Measurements from ENCODE around the gene NOP10.

NOP10 gene

DNA sequence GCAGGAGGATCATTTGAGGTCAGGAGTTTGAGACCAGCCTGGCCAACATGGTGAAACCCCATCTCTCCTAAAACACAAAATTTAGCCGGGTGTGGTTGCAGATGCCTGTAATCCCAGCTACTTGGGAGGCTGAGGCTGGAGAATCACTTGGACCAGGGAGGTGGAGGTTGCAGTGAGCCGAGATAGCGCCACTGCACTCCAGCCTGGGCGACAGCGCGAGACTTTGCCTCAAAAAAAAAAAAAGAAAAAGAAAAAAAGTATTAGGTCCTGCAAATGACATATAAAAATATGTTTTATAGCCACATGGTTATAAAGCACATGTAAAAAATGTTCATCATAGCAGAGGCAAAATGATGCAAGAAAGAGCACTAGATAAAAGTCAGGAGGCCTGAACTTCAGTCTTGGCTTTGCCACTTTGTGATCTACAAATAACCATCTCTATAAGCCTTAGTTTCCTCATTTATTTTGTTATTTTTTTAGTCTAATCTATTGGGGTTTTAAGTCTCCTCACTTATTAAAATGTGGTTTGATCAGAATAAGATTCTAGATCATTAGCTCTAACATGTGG, 10.3 kb downstream of the NOP10 start:
- DNase-seq (ENCODE audit: low read depth in 2 of 2) = no peak

DNA sequence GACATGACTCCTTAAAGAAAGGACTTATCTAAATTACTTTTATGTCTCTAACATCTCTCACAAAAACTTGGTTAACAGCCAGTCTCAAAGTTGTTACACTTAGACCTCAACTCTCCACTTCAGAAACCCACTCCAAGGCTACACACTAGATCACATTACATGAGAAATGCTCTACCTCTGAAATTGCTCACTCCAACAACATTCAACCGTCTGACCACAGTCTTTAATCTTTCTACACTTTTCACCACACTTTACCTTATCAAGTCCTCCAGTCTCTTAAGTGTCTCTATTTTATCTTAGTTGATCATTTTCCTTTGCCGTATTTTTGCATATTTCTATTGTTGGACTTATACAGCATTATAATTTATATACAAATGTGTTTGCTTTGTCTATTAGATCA, 11.1 kb downstream of the NOP10 start:
- DNase-seq (ENCODE audit: low read depth in 2 of 2) = no peak

DNA sequence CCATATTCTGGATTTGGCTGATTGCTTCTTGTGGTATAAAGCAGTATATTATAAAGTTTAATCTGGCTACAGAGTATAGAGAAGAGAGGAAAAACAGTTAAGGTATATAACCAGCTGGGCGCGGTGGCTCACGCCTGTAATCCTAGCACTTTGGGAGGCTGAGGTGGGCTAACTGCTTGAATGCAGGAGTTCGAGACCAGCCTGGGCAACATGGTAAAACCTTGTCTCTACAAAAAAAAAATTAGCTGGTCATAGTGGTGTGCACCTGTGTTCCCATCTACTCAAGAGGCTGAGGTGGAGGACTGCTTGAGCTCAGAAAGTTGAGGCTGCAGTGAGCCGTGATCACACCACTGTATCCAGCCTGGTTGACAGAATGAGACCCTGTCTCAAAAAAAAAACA, 12.7 kb downstream of the NOP10 start:
- DNase-seq (ENCODE audit: low read depth in 2 of 2) = no peak

DNA sequence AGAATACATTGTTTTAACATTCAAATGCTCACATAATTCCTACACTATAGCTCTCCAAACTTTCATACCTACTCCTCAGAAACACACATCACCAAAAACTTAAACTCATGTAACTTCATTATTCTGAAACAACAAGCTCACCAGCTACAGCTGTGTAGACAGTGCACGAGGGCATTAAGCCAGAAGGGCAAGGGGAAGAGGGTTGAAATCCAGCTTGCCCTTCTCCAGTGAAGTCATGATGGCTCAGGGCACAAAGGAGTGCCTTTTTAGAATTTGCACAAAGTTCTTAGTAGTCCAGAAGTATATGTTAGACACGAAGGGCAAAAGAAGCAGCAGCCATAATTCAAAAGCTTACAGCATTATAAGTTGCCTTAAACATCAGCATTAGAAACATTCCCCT, 13.9 kb downstream of the NOP10 start:
- DNase-seq (ENCODE audit: low read depth in 2 of 2) = no peak

DNA sequence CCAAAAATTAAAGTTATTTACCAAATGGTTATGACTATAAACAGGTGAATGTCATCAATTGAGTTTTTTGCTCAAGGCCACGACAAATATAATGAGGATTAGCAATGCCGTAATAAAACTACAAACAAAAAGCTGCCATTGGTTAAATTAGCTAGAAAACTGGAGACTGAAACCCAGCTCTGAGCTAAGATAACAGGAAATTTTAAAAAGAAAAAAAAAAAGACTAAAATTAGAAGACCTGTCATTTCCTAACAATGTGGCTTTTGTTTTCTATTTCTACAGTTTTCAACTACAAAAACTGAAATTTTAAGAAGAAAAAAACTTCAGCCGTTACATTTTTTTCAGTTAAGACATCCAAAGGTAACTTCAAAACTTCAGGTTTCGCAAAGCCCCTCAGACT, 15.0 kb downstream of the NOP10 start:
- no peak for DNase-seq (ENCODE audit: low read depth in 2 of 2)

DNA sequence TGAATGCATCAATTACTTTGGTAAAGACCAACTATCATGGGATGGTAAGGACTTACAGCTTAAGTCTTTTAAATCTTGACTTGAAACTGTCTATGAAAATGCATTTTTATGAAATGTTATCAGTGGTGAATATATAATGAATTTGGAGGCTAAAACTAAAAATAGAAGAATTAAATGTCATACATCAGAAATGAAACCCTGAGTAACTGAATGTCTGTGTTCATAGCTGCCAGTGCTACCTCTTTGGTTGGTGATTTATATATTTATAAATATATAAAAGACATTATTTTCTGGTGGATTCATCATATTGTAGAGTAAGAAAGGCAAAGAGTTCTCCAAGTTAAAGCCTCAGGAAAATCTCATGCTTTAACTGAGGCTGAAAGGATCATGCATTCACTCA, 17.6 kb downstream of the NOP10 start:
- DNase-seq (ENCODE audit: low read depth in 2 of 2) = no peak

DNA sequence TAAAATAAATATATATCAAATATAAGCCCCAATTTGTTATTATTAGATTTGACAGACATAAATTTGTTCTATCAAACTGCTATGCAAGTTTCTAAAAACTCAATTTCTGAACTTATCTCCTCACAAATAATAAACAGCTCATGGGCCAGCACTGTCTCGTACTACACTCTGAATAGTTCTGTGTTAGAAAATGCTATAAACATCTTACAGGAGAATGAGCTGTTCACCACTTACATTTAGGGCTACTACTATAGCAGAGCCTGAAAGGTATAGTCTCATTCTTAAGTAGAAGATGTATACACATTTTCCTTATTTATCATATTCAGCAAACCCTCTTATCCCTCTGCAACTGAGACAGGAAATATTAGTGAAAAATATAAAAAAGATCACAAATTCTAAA, 18.0 kb downstream of the NOP10 start:
- no peak for DNase-seq (ENCODE audit: low read depth in 2 of 2)

DNA sequence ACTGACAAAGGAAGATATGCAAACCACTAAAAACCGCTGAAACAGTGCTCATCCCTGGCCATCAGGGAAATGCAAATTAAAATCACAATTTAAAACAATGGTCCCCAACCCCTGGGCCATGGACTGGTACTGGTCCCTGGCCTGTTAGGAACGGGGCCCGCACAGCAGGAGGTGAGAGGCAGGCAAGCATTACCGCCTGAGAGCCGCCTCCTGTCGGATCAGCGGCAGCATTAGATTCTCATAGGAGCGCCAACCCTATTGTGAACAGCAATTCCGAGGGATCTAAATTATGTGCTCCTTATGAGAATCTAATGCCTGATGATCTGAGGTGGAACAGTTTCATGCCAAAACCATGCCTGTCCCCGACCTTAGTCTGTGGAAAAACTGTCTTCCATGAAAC, 19.7 kb downstream of the NOP10 start:
- no peak for DNase-seq (ENCODE audit: low read depth in 2 of 2)

DNA sequence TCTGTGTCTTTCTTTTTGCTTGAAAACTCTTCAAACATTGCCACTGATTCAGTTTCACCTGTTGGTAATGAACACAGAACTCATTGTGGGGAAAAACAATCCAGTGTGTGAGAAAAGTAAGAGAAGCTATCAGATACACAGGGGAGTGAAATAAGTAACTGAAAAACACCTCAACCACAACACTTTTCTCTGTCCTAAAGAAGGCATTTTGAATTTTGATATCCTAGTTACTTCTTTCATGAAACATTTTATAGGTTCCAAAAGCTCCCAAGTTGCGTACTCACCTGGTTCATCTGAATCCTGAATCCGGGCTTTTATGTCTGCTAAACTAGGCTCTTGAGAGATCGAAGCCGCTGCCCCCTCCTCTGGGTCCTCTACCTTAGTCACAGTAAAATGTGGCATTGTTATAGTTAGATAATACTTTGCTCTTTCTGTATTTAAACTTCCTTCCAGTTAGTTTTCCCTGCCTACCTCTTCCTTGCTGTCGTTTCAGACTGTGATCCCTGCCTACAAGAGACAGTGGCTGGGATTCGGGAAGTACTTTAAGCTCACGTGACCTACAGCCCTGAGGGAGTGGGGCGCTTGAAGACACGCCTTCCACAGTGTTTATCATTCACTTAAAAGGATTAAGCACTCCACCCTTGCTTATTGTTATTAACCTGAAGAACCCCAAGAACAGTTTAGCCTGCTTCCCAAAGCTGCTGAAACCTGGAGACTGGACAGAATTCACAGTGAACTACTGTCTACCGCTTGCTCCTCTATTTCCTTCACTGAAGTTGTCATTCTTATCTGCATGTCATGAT, 24.5 kb downstream of the NOP10 start:
- no peak for DNase-seq (ENCODE audit: low read depth in 2 of 2)

DNA sequence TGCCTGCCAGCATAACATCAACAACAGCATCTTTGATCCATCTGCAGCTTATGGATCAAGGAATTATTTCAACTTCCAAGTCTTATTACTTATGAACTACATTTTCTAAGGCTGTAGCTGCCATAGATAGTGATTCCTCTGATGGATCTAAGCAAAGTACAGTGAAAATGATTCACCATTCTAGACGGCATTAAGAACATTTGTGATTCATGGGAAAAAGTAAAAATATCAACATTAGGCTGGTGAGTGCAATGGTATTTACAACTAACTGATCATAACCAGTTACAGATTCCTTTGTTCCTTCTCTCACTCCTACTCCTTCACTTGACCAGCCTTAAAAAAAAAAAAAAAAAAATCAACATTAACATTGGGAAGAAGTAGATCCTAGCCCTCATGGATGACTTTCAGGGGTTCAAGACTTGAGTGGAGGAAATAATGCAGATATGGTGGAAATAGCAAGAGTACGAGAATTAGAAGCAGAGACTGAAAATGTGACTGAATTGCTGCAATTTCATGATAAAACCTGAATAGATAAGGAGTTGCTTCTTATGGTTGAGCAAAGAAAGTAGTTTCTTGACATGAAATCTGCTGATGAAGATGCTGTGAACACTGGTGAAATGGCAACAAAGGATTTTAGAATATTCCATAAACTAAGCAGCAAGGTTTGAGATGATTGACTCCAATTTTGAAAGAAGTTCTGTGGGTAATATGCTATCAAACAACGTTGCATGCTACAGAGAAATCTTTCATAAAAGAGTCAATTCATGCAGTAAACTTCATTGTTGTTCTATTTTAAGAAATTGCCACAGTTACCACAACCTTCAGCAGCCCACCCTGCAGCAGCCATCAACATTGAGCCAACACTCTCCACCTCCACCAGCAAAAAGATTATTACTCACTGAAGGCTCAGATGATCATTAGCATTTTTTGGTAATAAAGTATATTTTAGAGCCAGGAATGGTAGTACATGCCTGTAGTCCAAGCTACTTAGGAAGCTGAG, 28.1 kb downstream of the NOP10 start:
- DNase-seq (ENCODE audit: low read depth in 2 of 2) = no peak

DNA sequence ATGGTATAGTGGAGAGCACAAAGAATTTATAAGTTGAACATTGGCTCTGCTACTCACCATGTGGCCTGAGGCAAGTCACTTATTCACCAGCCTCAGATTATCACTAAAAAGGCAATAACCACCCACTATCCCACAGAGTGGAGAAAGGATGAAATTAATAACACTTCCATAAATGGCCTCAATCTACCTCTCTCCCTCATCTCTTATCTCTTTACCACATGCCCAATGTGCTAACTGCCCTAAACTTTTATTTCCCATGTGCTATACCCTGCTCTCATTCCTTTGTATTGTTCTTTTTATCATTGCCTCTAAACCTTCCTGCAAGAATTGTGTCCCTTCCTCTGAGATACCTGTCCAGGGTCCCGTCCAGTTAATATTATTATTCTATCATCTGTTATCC, 31.4 kb downstream of the NOP10 start:
- DNase-seq (ENCODE audit: low read depth in 2 of 2) = no peak

DNA sequence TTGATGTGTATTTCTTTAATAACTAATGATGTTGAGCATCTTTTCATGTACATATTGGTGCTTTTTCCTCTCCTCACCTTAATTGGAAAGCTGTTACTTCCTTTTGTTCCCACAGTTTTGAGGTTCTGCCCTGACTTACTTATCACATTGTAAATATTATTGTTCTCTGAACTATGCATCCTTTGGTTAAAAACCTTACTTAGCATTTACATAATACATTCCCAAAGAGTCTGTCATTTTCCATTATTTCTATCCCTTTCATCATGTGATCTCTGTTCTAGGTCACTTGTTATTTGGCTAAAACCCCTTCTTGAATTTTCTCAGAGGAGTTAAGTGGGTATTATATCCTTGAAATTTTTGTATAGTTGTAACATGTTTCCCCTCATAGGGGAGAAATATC, 38.3 kb downstream of the NOP10 start:
- no peak for DNase-seq (ENCODE audit: low read depth in 2 of 2)

DNA sequence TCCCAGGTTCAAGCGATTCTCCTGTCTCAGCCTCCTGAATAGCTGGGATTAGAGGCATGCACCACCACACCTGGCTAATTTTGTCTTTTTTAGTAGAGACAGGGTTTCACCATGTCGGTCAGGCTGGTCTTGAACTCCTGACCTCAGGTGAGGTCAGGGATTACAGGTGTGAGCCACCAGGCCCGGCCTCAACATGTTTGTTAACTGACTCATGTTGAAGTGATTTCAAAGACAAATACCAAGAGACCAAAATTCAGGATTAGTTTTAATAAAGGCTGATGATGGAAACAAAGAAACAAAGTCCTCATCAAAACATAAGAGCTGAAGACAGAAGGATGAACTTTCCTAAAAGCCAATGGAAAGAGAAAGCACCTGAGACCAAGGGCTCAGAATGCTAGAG, 41.9 kb downstream of the NOP10 start:
- DNase-seq (ENCODE audit: low read depth in 2 of 2) = no peak

DNA sequence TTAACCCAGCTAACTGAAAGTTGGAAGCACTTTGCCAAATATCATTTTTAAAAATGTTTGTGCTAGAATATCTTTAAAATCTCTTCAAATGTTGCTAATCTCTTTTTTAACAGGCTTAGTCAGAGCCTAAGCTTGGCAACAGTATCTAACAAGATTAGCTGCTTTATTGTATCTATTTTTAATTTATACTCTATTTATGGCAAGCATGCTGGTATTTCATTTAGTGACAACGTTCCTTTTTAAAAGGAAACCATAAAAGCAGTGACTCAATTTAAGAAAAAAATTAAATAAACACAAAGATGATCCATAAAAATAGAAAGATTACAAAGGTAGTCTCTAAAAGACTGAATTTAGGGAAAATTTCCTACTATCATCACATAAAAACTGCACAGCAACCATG, 45.9 kb downstream of the NOP10 start:
- no peak for DNase-seq (ENCODE audit: low read depth in 2 of 2)

DNA sequence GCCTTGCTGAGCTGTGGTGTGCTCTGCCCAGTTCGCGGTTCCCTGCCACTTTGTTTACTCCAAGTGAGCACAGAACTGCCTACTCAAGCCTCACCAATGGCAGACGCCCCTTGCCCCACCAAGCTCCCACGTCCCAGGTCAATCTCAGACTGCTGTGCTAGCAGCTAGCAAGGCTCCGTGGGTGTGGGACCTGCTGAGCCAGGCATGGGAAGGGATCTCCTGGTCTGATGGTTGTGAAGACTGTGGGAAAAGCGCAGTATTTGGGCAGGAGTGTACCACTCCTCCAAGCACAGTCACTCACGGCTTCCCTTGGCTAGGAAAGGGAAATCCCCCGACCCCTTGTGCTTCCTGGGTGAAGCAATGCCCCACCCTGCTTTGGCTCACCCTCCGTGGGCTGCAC, 50.3 kb downstream of the NOP10 start:
- DNase-seq (ENCODE audit: low read depth in 2 of 2) = no peak

All from stimulated activated CD4-positive, alpha-beta T cell treated with anti-CD3 and anti-CD28 coated beads, Interleukin-1b, Interleukin-23, amount 100 ng/mL, for 4 hours (primary cell).